HG03045 (cell line): ENCODE data around the gene POC1A.
"Not testable (repeated sequence)": the region's sequence is repeated elsewhere in the genome, so short reads cannot be mapped to it uniquely, and the experiment has no call there.

Source experiments
- ATAC-seq: cut with Tn5 transposase; IDR thresholded peaks from one replicate; pipeline ENCODE4 v1.9.1; 2021; ENCODE audit warnings: mild to moderate bottlenecking, moderate library complexity; ENCODE audit not compliant: unreplicated experiment

The POC1A gene

DNA sequence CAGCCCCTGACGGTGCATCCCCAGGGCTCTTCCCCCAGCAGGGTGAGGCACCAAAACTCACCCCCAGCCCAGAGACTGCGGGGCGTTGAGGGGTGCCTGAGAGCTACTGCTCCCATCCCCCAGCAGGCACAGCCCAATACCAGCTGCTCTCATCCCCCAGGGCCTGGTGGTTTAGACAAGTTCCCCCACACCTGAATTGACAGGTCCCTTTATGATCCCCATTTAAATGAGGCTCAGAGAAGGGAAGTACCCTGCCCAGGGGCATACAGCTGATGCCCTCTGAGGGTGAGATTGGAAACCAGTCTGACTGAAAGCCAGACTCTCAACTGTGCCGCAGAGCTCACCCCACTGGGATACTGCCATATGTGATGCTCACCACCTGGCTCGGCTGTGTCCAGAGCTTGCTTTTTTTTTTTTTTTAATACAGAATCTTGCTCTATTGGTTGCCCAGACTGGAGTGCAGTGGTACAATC is 118.0 kb downstream of the POC1A start:
- no peak for ATAC-seq

DNA sequence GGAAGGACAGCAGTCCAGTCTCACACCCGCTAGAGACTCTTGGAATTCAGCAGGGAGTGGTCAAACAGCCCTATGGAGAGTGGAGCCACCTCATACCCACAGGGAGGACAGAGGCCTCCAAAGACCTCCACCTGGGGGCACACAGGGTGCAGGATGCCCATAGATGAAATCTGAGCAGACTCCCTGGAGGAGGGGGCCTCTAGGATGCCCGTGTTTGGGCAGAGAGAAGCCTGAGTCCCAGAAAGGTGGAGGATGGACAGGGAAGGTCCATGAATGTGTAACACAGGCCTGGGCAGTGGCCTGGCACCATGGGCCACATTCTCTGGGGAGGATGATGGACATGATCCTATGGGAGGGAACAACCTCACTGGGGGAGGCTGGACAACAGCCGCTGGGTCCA is 119.6 kb downstream of the POC1A start:
- ATAC-seq, result no peak

- ATAC-seq, result no peak
These were observed 120.0 kb downstream of the POC1A start for GRCh38 chr3:52034212-52034611.

- ATAC-seq, result not testable (repeated sequence)
These were observed 120.5 kb downstream of the POC1A start for GRCh38 chr3:52033748-52034147.

DNA sequence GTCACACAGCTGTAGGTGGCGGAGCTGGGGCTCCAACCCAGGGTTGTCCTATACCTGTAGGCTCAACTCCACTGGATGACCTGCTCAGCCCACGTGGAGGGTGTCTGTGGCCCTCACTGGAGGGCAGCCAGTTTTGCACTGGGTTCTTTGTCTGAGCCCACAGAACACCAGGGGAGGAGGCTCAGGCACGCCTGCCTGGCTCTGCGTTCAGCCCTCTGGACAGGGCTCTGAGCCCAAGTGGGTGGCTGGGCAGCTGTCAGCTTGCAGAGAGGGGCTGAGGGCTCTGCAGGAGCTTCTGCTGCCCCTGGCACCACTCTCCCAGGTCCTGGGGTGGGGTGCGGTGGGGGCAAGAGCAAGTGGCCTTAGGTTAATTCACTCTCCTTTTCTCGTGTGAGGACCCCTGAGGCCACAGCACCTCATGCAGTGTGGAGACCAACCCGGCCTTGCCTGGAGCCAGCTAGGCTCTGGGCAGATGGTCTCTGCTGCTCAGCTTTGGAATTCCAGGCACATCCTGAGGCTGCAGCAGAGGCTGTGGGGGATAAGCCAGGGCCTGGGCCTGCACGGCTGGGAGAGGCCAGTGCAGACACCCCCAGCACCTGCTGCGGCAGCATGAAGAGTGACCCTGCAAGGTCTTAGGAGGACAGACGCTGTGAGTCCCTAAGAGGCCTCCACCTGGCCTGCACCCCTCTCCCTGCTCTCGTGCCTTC is 121.4 kb downstream of the POC1A start:
- ATAC-seq, result no peak

GRCh38 chr3:52031896-52032295 is 122.3 kb downstream of the POC1A start:
- no peak for ATAC-seq

GRCh38 chr3:52030714-52031310 is 123.4 kb downstream of the POC1A start:
- no peak for ATAC-seq

GRCh38 chr3:52029535-52029934 is 124.7 kb downstream of the POC1A start:
- ATAC-seq, result no peak

- ATAC-seq, result no peak
These were observed 125.2 kb downstream of the POC1A start for GRCh38 chr3:52029053-52029452.

- no peak for ATAC-seq
These were observed 125.7 kb downstream of the POC1A start for GRCh38 chr3:52028572-52028971.

- no peak for ATAC-seq
These were observed 128.2 kb downstream of the POC1A start for GRCh38 chr3:52026041-52026440.

DNA sequence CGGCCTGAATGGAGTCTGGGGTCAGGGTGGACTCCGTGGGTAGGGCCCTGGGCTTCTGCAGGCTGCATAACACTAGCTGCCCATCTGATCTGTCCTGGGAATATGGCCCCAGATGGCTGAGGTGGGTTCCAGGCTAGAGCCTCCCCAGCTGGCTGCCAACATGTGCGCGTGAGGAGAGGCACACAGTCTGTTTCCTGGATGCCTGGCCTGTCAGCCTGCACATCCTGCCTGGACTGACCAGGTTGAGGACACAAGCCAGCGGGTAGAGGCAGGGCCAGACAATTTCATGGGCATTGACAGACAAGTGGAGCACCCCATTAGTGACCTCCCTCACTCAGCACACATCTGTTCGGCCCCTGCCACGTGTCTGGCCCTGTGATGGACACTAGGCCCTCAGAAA is 128.8 kb downstream of the POC1A start:
- no peak for ATAC-seq
